ENCODE measurements around the gene SAPCD1. TPM values are rescaled to one million over a fixed set of nuclear protein-coding genes. Genes with fewer than 3 reads are reported as not detected.

Gene SAPCD1
- total RNA-seq, 4 donors from 2014 or later, result 0.83 TPM; not detected in 3

- Histone ChIP-seq H3K27ac (replicated peaks in 1 of 4) (no peak overlapping the region), H3K4me3 (no peak overlapping the region), H3K27me3 (no peaks in the 10 kb centered on the region), H3K9me3 (no peaks in the 10 kb centered on the region), H3K4me1 (peaks cover 10 to 12% (median 12%) of the 10 kb centered on the region in 4 donors), H3K36me3 (peaks cover 48 to 88% (median 80%) of the 10 kb centered on the region in 4 donors)
- TF ChIP-seq POLR2A (IDR thresholded peaks at IDR 0.05; ENCODE audit: low read depth), result no peak
- no peak for TF ChIP-seq POLR2AphosphoS5 (IDR thresholded peaks at IDR 0.05)
- no peak for TF ChIP-seq CTCF (IDR thresholded peaks at IDR 0.05)
- no peak for TF ChIP-seq EP300 (IDR thresholded peaks at IDR 0.05)
- DNase-seq (ENCODE audit: extremely low spot score), result no peak
- 90% methylated on average over 21 of the region's 23 CpGs for WGBS
- intact Hi-C loops (cut with DNase I), result no loop called here
These were observed 19.0 kb downstream of the SAPCD1 start for GRCh38 chr6:31781244-31782125.

- Histone ChIP-seq H3K4me1 (peaks cover 3 to 4% (median 4%) of the 10 kb centered on the region in 4 donors), H3K27me3 (no peaks in the 10 kb centered on the region), H3K27ac (replicated peaks in 1 of 4) (no peak overlapping the region), H3K36me3 (peaks cover 48 to 93% (median 84%) of the 10 kb centered on the region in 4 donors), H3K9me3 (no peaks in the 10 kb centered on the region), H3K4me3 (no peak overlapping the region)
- DNase-seq (ENCODE audit: extremely low spot score), result no peak
- no peak for TF ChIP-seq POLR2AphosphoS5 (IDR thresholded peaks at IDR 0.05)
- no peak for TF ChIP-seq EP300 (IDR thresholded peaks at IDR 0.05)
- no peak for TF ChIP-seq CTCF (IDR thresholded peaks at IDR 0.05)
- TF ChIP-seq POLR2A (IDR thresholded peaks at IDR 0.05; ENCODE audit: low read depth), result no peak
- 90% methylated on average over 28 of the region's 32 CpGs for WGBS
- intact Hi-C loops (cut with DNase I), result no loop called here
These were observed 19.8 kb downstream of the SAPCD1 start for GRCh38 chr6:31782126-31782855.

GRCh38 chr6:31784098-31784925 lies 21.9 kb downstream of the SAPCD1 start:
- H3K4me1 ChIP-seq, result no peaks in the 10 kb centered on the region
- TF ChIP-seq POLR2A (IDR thresholded peaks at IDR 0.05; ENCODE audit: low read depth) (no peak), CTCF (IDR thresholded peaks at IDR 0.05) (no peak), EP300 (IDR thresholded peaks at IDR 0.05) (no peak), POLR2AphosphoS5 (IDR thresholded peaks at IDR 0.05) (no peak)
- H3K4me3 ChIP-seq, result no peak overlapping the region
- intact Hi-C loops (cut with DNase I), result no loop called here
- WGBS, result 94% methylated on average over 15 of the region's 15 CpGs
- DNase-seq (ENCODE audit: extremely low spot score), result no peak
- no peaks in the 10 kb centered on the region for H3K27me3 ChIP-seq
- no peak overlapping the region for H3K27ac ChIP-seq (replicated peaks in 1 of 4)
- peaks cover 41 to 93% (median 78%) of the 10 kb centered on the region in 4 donors for H3K36me3 ChIP-seq
- H3K9me3 ChIP-seq, result no peaks in the 10 kb centered on the region

- H3K36me3 ChIP-seq, result peaks cover 35 to 92% (median 73%) of the 10 kb centered on the region in 4 donors
These were observed 23.0 kb downstream of the SAPCD1 start for GRCh38 chr6:31785475-31785874.

More at GRCh38 chr6:31785475-31785874, 23.0 kb downstream of the SAPCD1 start:
- Histone ChIP-seq H3K4me1 (no peaks in the 10 kb centered on the region), H3K9me3 (no peaks in the 10 kb centered on the region), H3K27me3 (no peaks in the 10 kb centered on the region), H3K27ac (replicated peaks in 1 of 4) (no peak overlapping the region), H3K4me3 (no peak overlapping the region)
- no peak for DNase-seq (ENCODE audit: extremely low spot score)
- WGBS, result 92% methylated on average over 11 of the region's 11 CpGs
- TF ChIP-seq POLR2A (IDR thresholded peaks at IDR 0.05; ENCODE audit: low read depth), result no peak
- no peak for TF ChIP-seq EP300 (IDR thresholded peaks at IDR 0.05)
- no peak for TF ChIP-seq POLR2AphosphoS5 (IDR thresholded peaks at IDR 0.05)
- no peak for TF ChIP-seq CTCF (IDR thresholded peaks at IDR 0.05)
- intact Hi-C loops (cut with DNase I), result no loop called here
